Measurements from ENCODE around the gene GPR180.

GPR180 gene

GRCh38 chr13:94601446-94602431, at the start of gene GPR180:
Gene GPR180, plus strand, starts transcription at chr13:94601857. Its CDS starts 71 bp downstream, at chr13:94601928.
- in situ Hi-C loops (cut with HindIII; ENCODE audit: low sequenced_read_pairs): no loop called here

GRCh38 chr13:94552095-94552494, 49.6 kb upstream of the GPR180 start:
- in situ Hi-C loops (cut with HindIII; ENCODE audit: low sequenced_read_pairs): no loop called here

DNA sequence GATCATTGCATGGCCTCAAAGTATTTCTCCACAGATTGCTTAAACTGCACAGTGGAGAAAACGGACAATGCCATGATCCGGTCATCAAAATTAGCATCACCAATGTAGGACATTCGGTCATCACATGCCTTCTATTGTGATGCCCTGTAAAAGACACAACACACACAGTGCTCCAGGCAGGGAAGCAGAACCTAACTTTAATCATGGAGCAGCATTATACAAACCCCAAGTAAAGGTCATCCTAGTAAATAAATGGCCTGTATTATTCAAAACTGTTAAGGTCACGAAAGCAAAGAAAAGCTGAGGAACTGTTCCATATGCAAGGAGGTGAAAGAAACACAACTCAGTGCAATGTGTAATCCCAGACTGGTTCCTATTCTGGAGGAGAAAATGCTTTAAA, 47.9 kb upstream of the GPR180 start:
- in situ Hi-C loops (cut with HindIII; ENCODE audit: low sequenced_read_pairs): no loop called here

DNA sequence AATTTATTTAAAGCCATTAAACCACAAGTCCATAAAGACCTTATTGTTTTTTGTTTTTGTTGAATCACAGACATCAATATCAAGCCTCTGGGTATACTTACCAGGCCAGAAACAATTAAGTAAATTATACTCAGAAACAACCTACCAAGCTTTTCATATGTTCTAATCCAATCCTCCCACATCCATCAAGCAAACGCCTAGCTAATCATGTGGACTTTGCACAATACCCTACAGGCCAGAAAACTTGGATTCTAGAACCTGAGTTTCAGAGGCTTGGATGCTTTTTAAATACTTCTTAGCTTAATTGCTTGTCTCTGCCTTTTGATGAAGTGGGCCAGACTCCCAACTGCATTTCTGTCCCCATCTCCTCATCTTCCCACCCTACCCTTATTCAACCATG, 45.6 kb upstream of the GPR180 start:
- in situ Hi-C loops (cut with HindIII; ENCODE audit: low sequenced_read_pairs): no loop called here

- in situ Hi-C loops (cut with HindIII; ENCODE audit: low sequenced_read_pairs): no loop called here
These were observed 45.0 kb upstream of the GPR180 start for GRCh38 chr13:94556621-94557020.

DNA sequence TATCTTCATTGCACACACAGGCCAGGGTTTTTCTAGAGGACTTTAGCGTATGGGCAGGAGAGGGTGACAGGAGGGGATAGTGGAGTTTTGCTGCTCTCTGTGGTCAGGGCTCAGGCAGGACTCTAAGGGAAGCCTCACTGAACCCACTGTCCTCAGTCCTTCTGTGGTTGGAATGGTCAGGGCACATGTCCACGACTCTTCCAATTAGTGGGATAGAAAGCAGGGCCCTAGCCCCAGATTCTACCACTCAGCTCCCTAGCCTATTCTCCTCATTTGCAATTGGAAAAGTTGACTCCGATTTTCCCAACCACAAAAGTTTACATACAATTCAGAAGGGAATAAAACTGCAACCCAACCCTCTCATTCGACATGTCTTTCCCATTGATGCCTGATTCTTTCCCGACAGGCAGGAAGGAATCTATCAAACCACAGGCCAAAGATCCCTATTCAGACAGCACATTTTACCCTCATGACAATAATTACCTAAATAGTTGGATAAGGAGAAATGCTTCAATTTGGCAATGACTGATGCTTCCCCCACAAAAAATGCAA, 43.9 kb upstream of the GPR180 start:
- in situ Hi-C loops (cut with HindIII; ENCODE audit: low sequenced_read_pairs): no loop called here

- in situ Hi-C loops (cut with HindIII; ENCODE audit: low sequenced_read_pairs): no loop called here
These were observed 42.9 kb upstream of the GPR180 start for GRCh38 chr13:94558716-94559115.

DNA sequence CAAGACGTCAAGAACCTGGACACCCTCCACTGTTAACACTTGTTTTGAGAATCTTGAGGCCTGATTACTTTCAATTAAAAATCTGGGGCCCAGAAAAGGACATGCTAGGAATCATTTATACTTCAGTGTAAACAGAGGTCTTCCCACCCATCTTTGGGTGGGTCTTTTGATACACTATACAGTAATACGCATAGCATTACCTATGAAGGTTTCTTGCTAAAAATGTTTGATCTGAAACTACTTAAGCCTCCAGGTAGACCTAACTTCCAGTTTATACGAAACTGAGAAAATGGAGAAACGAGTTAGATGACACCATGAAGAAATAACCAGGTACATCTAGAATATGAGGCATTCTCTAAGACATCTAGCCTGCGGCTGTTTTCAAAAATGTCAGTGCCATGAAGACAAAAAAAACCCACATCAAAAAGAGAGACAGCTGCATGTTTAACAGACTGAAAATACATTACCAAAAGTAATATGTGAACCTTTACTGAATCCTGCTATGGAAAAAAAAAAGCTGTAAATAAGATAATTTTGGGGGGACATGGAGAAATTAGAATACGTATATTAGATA, 42.3 kb upstream of the GPR180 start:
- in situ Hi-C loops (cut with HindIII; ENCODE audit: low sequenced_read_pairs): no loop called here

GRCh38 chr13:94560116-94560515, 41.5 kb upstream of the GPR180 start:
- in situ Hi-C loops (cut with HindIII; ENCODE audit: low sequenced_read_pairs): no loop called here

DNA sequence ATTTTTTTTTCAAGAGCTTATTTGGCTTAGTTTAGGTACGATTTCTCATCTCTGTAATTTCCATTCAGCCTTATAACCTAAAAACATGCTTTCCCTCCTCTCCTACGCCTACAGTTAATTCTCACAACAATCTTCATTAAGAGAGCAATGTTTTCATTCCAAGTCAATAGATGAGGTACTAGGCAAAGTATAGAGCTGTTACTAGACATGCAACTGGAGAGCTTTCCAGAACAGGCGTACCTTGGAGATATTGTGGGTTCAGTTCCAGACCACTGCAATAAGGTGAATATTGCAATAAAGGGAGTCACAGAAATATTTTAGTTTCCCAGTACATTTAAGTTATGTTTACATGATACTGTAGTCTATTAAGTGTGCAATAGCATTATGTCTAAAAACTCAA, 40.5 kb upstream of the GPR180 start:
- in situ Hi-C loops (cut with HindIII; ENCODE audit: low sequenced_read_pairs): no loop called here

- in situ Hi-C loops (cut with HindIII; ENCODE audit: low sequenced_read_pairs): no loop called here
These were observed 34.1 kb upstream of the GPR180 start for GRCh38 chr13:94567581-94567980.

DNA sequence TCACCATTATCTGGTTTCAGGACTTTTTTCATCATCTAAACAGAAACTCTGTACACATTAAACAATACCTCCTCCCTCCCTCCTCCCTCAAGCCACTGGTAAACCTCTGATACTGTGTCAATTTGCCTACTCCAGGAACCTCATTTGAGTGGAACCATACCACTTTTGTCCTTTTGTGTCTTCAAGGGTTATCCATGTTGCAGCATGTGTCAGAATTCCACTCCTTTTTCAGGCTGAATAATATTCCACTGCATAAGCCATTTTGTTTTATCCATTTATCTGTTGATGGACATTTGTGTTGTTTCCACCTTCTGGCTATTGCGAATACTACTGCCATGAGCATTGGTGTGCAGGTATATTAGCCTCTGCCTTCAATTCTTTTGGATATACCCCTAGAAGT, 33.2 kb upstream of the GPR180 start:
- in situ Hi-C loops (cut with HindIII; ENCODE audit: low sequenced_read_pairs): no loop called here

DNA sequence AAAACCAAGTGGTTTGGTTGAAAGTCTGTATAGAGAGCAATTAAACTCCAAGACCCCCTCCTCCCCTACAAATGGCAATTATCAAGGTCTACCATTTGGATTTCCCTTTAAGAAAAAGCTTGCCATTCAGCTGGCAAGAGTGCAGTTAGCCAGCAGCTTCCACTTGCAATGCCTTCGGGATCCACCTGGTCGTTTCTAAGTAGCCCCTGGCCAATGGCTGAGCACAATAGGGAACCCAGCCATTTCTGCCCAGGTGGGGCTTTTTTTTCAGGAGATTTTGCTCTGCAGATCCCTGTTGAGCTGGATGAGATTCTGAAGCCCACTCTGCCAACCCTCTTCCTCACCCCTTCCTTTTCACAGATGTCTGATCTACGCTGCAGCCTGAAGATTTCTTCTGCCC, 32.0 kb upstream of the GPR180 start:
- in situ Hi-C loops (cut with HindIII; ENCODE audit: low sequenced_read_pairs): no loop called here

- in situ Hi-C loops (cut with HindIII; ENCODE audit: low sequenced_read_pairs): no loop called here
These were observed 22.6 kb upstream of the GPR180 start for GRCh38 chr13:94579063-94579462.

- in situ Hi-C loops (cut with HindIII; ENCODE audit: low sequenced_read_pairs): no loop called here
These were observed 17.7 kb upstream of the GPR180 start for GRCh38 chr13:94583926-94584325.

- in situ Hi-C loops (cut with HindIII; ENCODE audit: low sequenced_read_pairs): no loop called here
These were observed 16.0 kb upstream of the GPR180 start for GRCh38 chr13:94585543-94586101.

DNA sequence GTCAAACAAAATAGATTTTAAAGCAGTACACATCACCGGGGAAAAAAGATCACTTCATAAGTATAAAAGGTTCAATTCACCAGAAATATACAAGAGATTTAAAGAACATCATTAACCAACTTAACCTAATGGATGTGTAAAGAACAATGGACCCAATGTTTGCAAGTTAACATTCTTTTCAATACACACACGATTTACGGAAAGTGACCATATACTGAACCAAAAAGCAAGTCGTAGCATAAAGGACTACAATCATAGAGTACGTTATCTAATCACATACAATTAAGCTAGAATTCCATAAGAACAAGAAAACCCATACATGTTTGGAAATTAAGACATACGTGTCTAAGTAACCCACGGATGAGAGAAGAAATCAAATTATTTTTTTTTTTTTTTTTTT, 15.3 kb upstream of the GPR180 start:
- in situ Hi-C loops (cut with HindIII; ENCODE audit: low sequenced_read_pairs): no loop called here

DNA sequence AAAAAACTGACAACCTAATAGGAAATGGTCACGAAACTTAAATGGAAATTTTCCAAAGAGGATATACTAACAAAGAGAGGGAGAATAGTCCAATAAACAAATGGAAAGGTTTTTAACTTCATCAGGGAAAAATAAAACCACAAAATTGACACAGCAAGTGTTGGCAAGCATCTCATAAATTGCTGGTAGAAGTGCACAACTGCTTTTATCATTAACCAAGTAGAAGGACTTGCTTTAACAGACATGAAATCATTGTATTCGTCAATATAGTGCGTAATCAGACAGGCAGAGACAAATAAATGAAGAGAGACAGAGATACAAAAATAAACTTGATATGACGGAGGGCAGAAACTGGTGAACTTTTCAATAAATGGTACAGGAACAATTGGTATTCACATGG, 13.1 kb upstream of the GPR180 start:
- in situ Hi-C loops (cut with HindIII; ENCODE audit: low sequenced_read_pairs): no loop called here

- in situ Hi-C loops (cut with HindIII; ENCODE audit: low sequenced_read_pairs): no loop called here
These were observed 10.9 kb upstream of the GPR180 start for GRCh38 chr13:94590744-94591143.

DNA sequence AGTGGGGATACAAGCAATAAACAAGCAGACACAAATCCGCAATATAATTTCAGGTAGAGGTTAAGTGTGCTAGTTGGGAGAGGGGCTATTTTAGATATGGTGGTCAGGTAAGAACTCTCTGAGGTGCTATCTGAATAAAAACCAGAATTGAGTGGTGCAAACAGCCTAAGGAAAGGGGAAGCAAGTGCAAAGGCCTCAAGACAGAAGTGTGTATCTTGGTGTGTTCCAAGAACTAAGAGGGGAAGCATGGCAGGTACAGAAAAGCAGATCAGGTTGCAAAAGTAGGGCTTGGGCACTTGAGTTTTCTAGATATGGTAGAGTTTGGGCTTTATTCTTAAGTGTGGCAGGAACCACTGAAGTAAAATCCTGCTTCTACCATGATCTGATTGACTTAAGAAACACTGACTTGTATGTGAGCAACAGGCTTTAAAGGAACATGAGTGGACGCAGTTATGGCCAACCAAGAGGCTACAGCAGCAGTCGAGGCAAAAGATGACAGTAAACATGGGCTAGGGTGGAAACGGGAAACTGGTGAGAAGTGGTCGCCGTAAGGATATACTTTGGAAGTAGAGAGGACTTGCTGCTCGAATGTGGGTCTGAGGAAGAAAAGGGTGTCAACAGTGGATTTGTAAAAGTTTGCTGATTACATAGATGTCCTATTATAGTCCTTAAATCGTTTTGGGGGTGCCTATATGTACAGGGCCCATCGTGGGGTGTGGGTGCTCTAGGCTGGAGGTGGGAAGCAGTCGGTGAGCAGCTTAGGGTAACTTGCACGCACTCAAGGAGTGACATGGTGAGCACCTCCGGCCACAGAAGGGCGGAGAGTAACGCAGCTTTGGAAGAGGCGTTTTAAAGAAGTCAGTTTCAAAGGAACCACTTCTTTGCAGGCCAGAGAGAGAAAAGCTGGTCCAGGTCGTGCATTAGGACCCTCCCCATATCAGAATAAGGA, 6.4 kb upstream of the GPR180 start:
- in situ Hi-C loops (cut with HindIII; ENCODE audit: low sequenced_read_pairs): no loop called here
